Embryonic facial prominence (tissue), 1 donor: Measurements from ENCODE around the gene EYA4.

Source experiments
- DNase-seq: peaks from one replicate; pipeline ENCODE4 v3.0.0-alpha.2; 2016; ENCODE audit errors: extremely low spot score

EYA4 gene

GRCh38 chr6:133568970-133569889 is 328.1 kb downstream of the EYA4 start:
- DNase-seq, result peak; percentile 37

- no peak for DNase-seq
Measured at GRCh38 chr6:133571681-133572080, 330.5 kb downstream of the EYA4 start.

GRCh38 chr6:133577851-133578250 is 336.7 kb downstream of the EYA4 start:
- DNase-seq, result no peak
